SJSA1 (cell line): Measurements from ENCODE around the gene FEN1. TPM values are rescaled to one million over a fixed set of nuclear protein-coding genes. Genes with fewer than 3 reads are reported as not detected.
A peak's percentile ranks its signal among the peaks of the same experiment; 100 is the strongest.

Source experiments
- DNase-seq, 2 experiments: peaks; one replicate each; pipeline ENCODE4 v3.0.0-alpha.2; 2015 to 2020; ENCODE audit warnings: low spot score in 2 of 2, low read depth in 1 of 2
- H3K27ac ChIP-seq: fragments of 250-450 bp; sonication (Bioruptor Pico); 2 replicates; pipeline ENCODE4 v1.5.1; 2020; ENCODE audit warnings: mild to moderate bottlenecking, moderate library complexity
- H3K27me3 ChIP-seq: fragments of 250-450 bp; sonication (Bioruptor Pico); replicated peaks from 2 replicates; pipeline ENCODE4 v1.5.1; 2020; ENCODE audit warnings: mild to moderate bottlenecking, moderate library complexity
- H3K36me3 ChIP-seq: fragments of 250-450 bp; sonication (Bioruptor Pico); 2 replicates; pipeline ENCODE4 v1.5.1; 2020; ENCODE audit warnings: mild to moderate bottlenecking
- H3K4me1 ChIP-seq: fragments of 250-450 bp; sonication (Bioruptor Pico); replicated peaks from 2 replicates; pipeline ENCODE4 v1.6.1; 2021; ENCODE audit warnings: mild to moderate bottlenecking
- H3K4me3 ChIP-seq: fragments of 250-450 bp; sonication (Bioruptor Pico); 2 replicates; pipeline ENCODE4 v1.5.1; 2020; ENCODE audit warnings: mild to moderate bottlenecking
- H3K9me3 ChIP-seq: fragments of 250-450 bp; sonication (Bioruptor Pico); replicated peaks from 2 replicates; pipeline ENCODE4 v1.5.1; 2020; ENCODE audit warnings: mild to moderate bottlenecking
- total RNA-seq: library from RNA; depleted of rRNA; stranded (reverse); fragments of >200 nt; shearing (Covaris generic); gene quantifications from 2 replicates; pipeline ENCODE4 v1.2.3, GENCODE V29; 2014

The FEN1 gene
- total RNA-seq, 1 experiment from 2014 or later, result 185 TPM

GRCh38 chr11:61783717-61784505 is 8.8 kb upstream of the FEN1 start:
- peaks cover 70% of the 10 kb centered on the region for H3K36me3 ChIP-seq
- H3K27me3 ChIP-seq, result no peaks in the 10 kb centered on the region
- no peak for DNase-seq
- H3K9me3 ChIP-seq, result no peaks in the 10 kb centered on the region
- H3K27ac ChIP-seq, result no peak overlapping the region
- no peak overlapping the region for H3K4me3 ChIP-seq
- H3K4me1 ChIP-seq, result peaks cover 4% of the 10 kb centered on the region

GRCh38 chr11:61784506-61784805 is 8.3 kb upstream of the FEN1 start:
- Histone ChIP-seq H3K9me3 (no peaks in the 10 kb centered on the region), H3K36me3 (peaks cover 75% of the 10 kb centered on the region), H3K4me1 (peaks cover 4% of the 10 kb centered on the region), H3K4me3 (no peak overlapping the region), H3K27ac (no peak overlapping the region), H3K27me3 (no peaks in the 10 kb centered on the region)
- no peak for DNase-seq

- H3K36me3 ChIP-seq, result peaks cover 87% of the 10 kb centered on the region
- no peak overlapping the region for H3K4me3 ChIP-seq
- no peak for DNase-seq
- H3K9me3 ChIP-seq, result no peaks in the 10 kb centered on the region
- peaks cover 4% of the 10 kb centered on the region for H3K4me1 ChIP-seq
- H3K27me3 ChIP-seq, result no peaks in the 10 kb centered on the region
- H3K27ac ChIP-seq, result no peak overlapping the region
Observed at GRCh38 chr11:61785837-61786402, 6.8 kb upstream of the FEN1 start.

GRCh38 chr11:61787928-61788491 is 4.7 kb upstream of the FEN1 start:
- H3K9me3 ChIP-seq, result no peaks in the 10 kb centered on the region
- peaks cover 78% of the 10 kb centered on the region for H3K36me3 ChIP-seq
- no peaks in the 10 kb centered on the region for H3K27me3 ChIP-seq
- no peak overlapping the region for H3K27ac ChIP-seq
- no peak overlapping the region for H3K4me3 ChIP-seq
- DNase-seq, result peak in 1 of 2 experiments; percentile 63
- H3K4me1 ChIP-seq, result peaks cover 11% of the 10 kb centered on the region

GRCh38 chr11:61791737-61792309 is 888 bp upstream of the FEN1 start:
- H3K36me3 ChIP-seq, result peaks cover 78% of the 10 kb centered on the region
- no peaks in the 10 kb centered on the region for H3K9me3 ChIP-seq

GRCh38 chr11:61793083-61793828 is 545 bp downstream of the FEN1 start:
- peak in 1 of 2 experiments; percentile 25 for DNase-seq
- Histone ChIP-seq H3K4me1 (peaks cover 21% of the 10 kb centered on the region), H3K4me3 (peak overlapping the region; percentile 72), H3K9me3 (no peaks in the 10 kb centered on the region), H3K27me3 (no peaks in the 10 kb centered on the region), H3K27ac (peak overlapping the region; percentile 97), H3K36me3 (peaks cover 78% of the 10 kb centered on the region)

More at GRCh38 chr11:61791737-61792309, 888 bp upstream of the FEN1 start:
- peak overlapping the region; percentile 72 for H3K4me3 ChIP-seq
- DNase-seq, result peak; percentile 94 to 96
- H3K27ac ChIP-seq, result peak overlapping the region; percentile 97
- no peaks in the 10 kb centered on the region for H3K27me3 ChIP-seq
- peaks cover 12% of the 10 kb centered on the region for H3K4me1 ChIP-seq

GRCh38 chr11:61793829-61794204 is 1.1 kb downstream of the FEN1 start:
- Histone ChIP-seq H3K4me1 (peaks cover 21% of the 10 kb centered on the region), H3K27me3 (no peaks in the 10 kb centered on the region), H3K4me3 (peak overlapping the region; percentile 72), H3K36me3 (peaks cover 78% of the 10 kb centered on the region), H3K27ac (peak overlapping the region; percentile 97), H3K9me3 (no peaks in the 10 kb centered on the region)
- no peak for DNase-seq

- Histone ChIP-seq H3K27me3 (no peaks in the 10 kb centered on the region), H3K4me1 (peaks cover 21% of the 10 kb centered on the region), H3K27ac (no peak overlapping the region), H3K4me3 (no peak overlapping the region), H3K36me3 (peaks cover 76% of the 10 kb centered on the region), H3K9me3 (no peaks in the 10 kb centered on the region)
- DNase-seq, result no peak
Observed at GRCh38 chr11:61794579-61794978, 1.9 kb downstream of the FEN1 start.

- Histone ChIP-seq H3K9me3 (no peaks in the 10 kb centered on the region), H3K27ac (no peak overlapping the region), H3K4me3 (no peak overlapping the region), H3K36me3 (peaks cover 76% of the 10 kb centered on the region), H3K4me1 (peaks cover 25% of the 10 kb centered on the region), H3K27me3 (no peaks in the 10 kb centered on the region)
- no peak for DNase-seq
Observed at GRCh38 chr11:61795459-61795858, 2.7 kb downstream of the FEN1 start.

GRCh38 chr11:61795876-61796526 is 3.3 kb downstream of the FEN1 start:
- Histone ChIP-seq H3K9me3 (no peaks in the 10 kb centered on the region), H3K27ac (no peak overlapping the region), H3K27me3 (no peaks in the 10 kb centered on the region), H3K4me1 (peaks cover 27% of the 10 kb centered on the region), H3K36me3 (peaks cover 78% of the 10 kb centered on the region), H3K4me3 (no peak overlapping the region)
- no peak for DNase-seq

GRCh38 chr11:61797263-61797944 is 4.7 kb downstream of the FEN1 start:
- Histone ChIP-seq H3K27ac (no peak overlapping the region), H3K4me1 (peaks cover 21% of the 10 kb centered on the region), H3K4me3 (no peak overlapping the region), H3K9me3 (no peaks in the 10 kb centered on the region), H3K27me3 (no peaks in the 10 kb centered on the region), H3K36me3 (peaks cover 92% of the 10 kb centered on the region)
- DNase-seq, result peak; percentile 83 to 84

- no peak overlapping the region for H3K4me3 ChIP-seq
- H3K9me3 ChIP-seq, result no peaks in the 10 kb centered on the region
- H3K27me3 ChIP-seq, result no peaks in the 10 kb centered on the region
- peaks cover 96% of the 10 kb centered on the region for H3K36me3 ChIP-seq
- no peak overlapping the region for H3K27ac ChIP-seq
- no peak for DNase-seq
- H3K4me1 ChIP-seq, result peaks cover 15% of the 10 kb centered on the region
Observed at GRCh38 chr11:61799665-61800284, 7.1 kb downstream of the FEN1 start.
